ENCODE data around the gene INKA1. TPM values are rescaled to one million over a fixed set of nuclear protein-coding genes. Genes with fewer than 3 reads are reported as not detected.

Gene INKA1
- polyA plus RNA-seq, 1 donor (not counting 4 experiments of a cell fraction or from before 2014, with no cell fraction given), result 10.1 TPM

DNA sequence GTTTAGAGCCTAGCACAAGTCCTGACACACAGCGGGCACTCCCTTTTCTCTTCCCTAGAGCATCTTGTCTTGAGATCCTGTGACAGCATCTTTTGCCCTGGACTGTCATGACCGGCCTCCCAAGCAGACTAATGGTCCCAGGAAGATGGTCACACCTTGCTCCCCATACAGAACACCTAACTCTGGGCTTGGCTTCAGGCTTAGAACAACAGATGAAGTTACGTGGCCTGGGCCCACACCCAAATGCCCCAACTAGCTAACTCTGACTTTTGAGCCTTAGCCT lies 15.9 kb upstream of the INKA1 start:
- H3K27me3 ChIP-seq (ENCODE audit: control insufficient read depth, extremely low read depth, insufficient read depth, low read length), result no peaks in the 10 kb centered on the region
- H3K9me1 ChIP-seq (ENCODE audit: control insufficient read depth, extremely low read depth, insufficient read depth, low read length), result no peaks in the 10 kb centered on the region
- FAIRE-seq (no peak), DNase-seq (ENCODE audit: low read depth, low spot score) (peak; percentile 53)
- H3K4me3 ChIP-seq (ENCODE audit: control insufficient read depth in 2 of 3, extremely low read depth in 1 of 3, insufficient read depth in 2 of 3, low read depth in 1 of 3, low read length in 3 of 3), result peak overlapping the region in 1 of 3 experiments; percentile 97
- dilution Hi-C loops (cut with MboI; ENCODE audit: extremely low pct_ligation_motif_present, low sequenced_read_pairs), result no loop called here
- H3K4me2 ChIP-seq (ENCODE audit: control insufficient read depth, extremely low read depth, insufficient read depth, low read depth, low read length), result peak overlapping the region; percentile 94
- peak overlapping the region; percentile 91 for H3K9ac ChIP-seq (ENCODE audit: control insufficient read depth, extremely low read depth, insufficient read depth, low read length)
- no peaks in the 10 kb centered on the region for H4K20me1 ChIP-seq (ENCODE audit: control insufficient read depth, extremely low read depth, insufficient read depth, low read length)
- peaks cover 31% of the 10 kb centered on the region for H3K79me2 ChIP-seq (ENCODE audit: control insufficient read depth, insufficient read depth, low read length)
- peaks cover 0 to 8% of the 10 kb centered on the region in 2 experiments for H3K36me3 ChIP-seq (ENCODE audit: control insufficient read depth in 2 of 2, extremely low read depth in 1 of 2, insufficient read depth in 2 of 2, low read length in 2 of 2)
- TF ChIP-seq, protein P1, sequence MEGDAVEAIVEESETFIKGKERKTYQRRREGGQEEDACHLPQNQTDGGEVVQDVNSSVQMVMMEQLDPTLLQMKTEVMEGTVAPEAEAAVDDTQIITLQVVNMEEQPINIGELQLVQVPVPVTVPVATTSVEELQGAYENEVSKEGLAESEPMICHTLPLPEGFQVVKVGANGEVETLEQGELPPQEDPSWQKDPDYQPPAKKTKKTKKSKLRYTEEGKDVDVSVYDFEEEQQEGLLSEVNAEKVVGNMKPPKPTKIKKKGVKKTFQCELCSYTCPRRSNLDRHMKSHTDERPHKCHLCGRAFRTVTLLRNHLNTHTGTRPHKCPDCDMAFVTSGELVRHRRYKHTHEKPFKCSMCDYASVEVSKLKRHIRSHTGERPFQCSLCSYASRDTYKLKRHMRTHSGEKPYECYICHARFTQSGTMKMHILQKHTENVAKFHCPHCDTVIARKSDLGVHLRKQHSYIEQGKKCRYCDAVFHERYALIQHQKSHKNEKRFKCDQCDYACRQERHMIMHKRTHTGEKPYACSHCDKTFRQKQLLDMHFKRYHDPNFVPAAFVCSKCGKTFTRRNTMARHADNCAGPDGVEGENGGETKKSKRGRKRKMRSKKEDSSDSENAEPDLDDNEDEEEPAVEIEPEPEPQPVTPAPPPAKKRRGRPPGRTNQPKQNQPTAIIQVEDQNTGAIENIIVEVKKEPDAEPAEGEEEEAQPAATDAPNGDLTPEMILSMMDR (optimal IDR thresholded peaks at IDR 0.05 in 1 of 3, IDR thresholded peaks at IDR 0.05 in 1 of 3, conservative IDR thresholded peaks at IDR 0.05 in 1 of 3; ENCODE audit: extremely low read depth in 1 of 3, insufficient read depth in 2 of 3, low read length in 3 of 3), result no peak
- no peak for TF ChIP-seq EZH2 (IDR thresholded peaks at IDR 0.05; ENCODE audit: low read length)
- no peaks in the 10 kb centered on the region for H3K9me3 ChIP-seq (ENCODE audit: control insufficient read depth, low read depth, low read length)
- peak overlapping the region; percentile 96 for H3K27ac ChIP-seq (ENCODE audit: control insufficient read depth, insufficient read depth, low read length)
- no peak overlapping the region for H2AFZ ChIP-seq (ENCODE audit: control insufficient read depth, low read length)
- peaks cover 12% of the 10 kb centered on the region for H3K4me1 ChIP-seq (ENCODE audit: control insufficient read depth, extremely low read depth, insufficient read depth, low read length)

DNA sequence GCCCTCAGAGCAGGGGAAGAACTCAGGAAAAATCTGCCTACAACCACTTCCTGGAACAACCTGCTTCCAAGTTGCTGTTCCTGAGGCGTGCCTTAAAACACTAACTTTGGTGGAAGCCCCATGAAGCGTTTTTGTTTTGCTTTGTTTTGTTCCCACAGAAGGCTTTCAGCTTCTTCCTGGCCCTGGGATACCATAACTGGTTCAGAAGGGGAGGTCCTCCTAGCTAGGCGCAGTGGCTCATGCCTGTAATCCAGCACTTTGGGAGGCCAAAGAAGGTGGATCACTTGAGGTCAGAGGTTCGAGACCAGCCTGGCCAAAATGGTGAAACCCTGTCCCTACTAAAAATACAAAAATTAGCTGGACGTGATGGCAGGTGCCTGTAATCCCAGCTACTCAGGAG lies 15.5 kb upstream of the INKA1 start:
- Histone ChIP-seq H3K4me2 (ENCODE audit: control insufficient read depth, extremely low read depth, insufficient read depth, low read depth, low read length) (no peak overlapping the region), H3K79me2 (ENCODE audit: control insufficient read depth, insufficient read depth, low read length) (peaks cover 28% of the 10 kb centered on the region), H2AFZ (ENCODE audit: control insufficient read depth, low read length) (no peak overlapping the region), H4K20me1 (ENCODE audit: control insufficient read depth, extremely low read depth, insufficient read depth, low read length) (no peaks in the 10 kb centered on the region), H3K4me1 (ENCODE audit: control insufficient read depth, extremely low read depth, insufficient read depth, low read length) (peaks cover 12% of the 10 kb centered on the region), H3K9ac (ENCODE audit: control insufficient read depth, extremely low read depth, insufficient read depth, low read length) (no peak overlapping the region), H3K36me3 (ENCODE audit: control insufficient read depth in 2 of 2, extremely low read depth in 1 of 2, insufficient read depth in 2 of 2, low read length in 2 of 2) (peaks cover 0 to 6% of the 10 kb centered on the region in 2 experiments), H3K27me3 (ENCODE audit: control insufficient read depth, extremely low read depth, insufficient read depth, low read length) (no peaks in the 10 kb centered on the region), H3K9me1 (ENCODE audit: control insufficient read depth, extremely low read depth, insufficient read depth, low read length) (no peaks in the 10 kb centered on the region), H3K27ac (ENCODE audit: control insufficient read depth, insufficient read depth, low read length) (no peak overlapping the region), H3K9me3 (ENCODE audit: control insufficient read depth, low read depth, low read length) (no peaks in the 10 kb centered on the region), H3K4me3 (ENCODE audit: control insufficient read depth in 2 of 3, extremely low read depth in 1 of 3, insufficient read depth in 2 of 3, low read depth in 1 of 3, low read length in 3 of 3) (no peak overlapping the region)
- FAIRE-seq (no peak), DNase-seq (ENCODE audit: low read depth, low spot score) (no peak)
- TF ChIP-seq EZH2 (IDR thresholded peaks at IDR 0.05; ENCODE audit: low read length), result no peak
- TF ChIP-seq, protein P1 (optimal IDR thresholded peaks at IDR 0.05 in 1 of 3, IDR thresholded peaks at IDR 0.05 in 1 of 3, conservative IDR thresholded peaks at IDR 0.05 in 1 of 3; ENCODE audit: extremely low read depth in 1 of 3, insufficient read depth in 2 of 3, low read length in 3 of 3), result no peak
- dilution Hi-C loops (cut with MboI; ENCODE audit: extremely low pct_ligation_motif_present, low sequenced_read_pairs), result no loop called here
